ENCODE results near the gene POMGNT1. TPM values are rescaled to one million over a fixed set of nuclear protein-coding genes. Genes with fewer than 3 reads are reported as not detected.

POMGNT1 gene
- total RNA-seq, 2 experiments from 2014 or later: 30.8 to 37.3 TPM

GRCh38 chr1:46173361-46173856, 24.8 kb downstream of the POMGNT1 start:
- POLR2A ChIA-PET: interaction anchor here (0.6 kb wide), 1 partner anchor 407 kb away, joined by 3 read pairs; no protein-coding TSS in a partner anchor
- no TSS peak for BruUV-seq (replicated peaks)
- Histone ChIP-seq H2AFZ (ENCODE audit: low read length) (no peak overlapping the region), H3K4me1 (ENCODE audit: insufficient read depth, low read length, poor library complexity, severe bottlenecking) (peaks cover 43% of the 10 kb centered on the region), H3K4me2 (ENCODE audit: low read length) (0 out of 2 replicates have a peak overlapping the region, but pooled peaks have one; percentile 6), H3K79me2 (ENCODE audit: insufficient read depth, low read depth, low read length) (no peaks in the 10 kb centered on the region), H3K27ac (ENCODE audit: low read depth, low read length, poor library complexity, severe bottlenecking) (no peak overlapping the region), H3K4me3 (ENCODE audit: low read depth, low read length, poor library complexity, severe bottlenecking) (no peak overlapping the region), H3K9me2 (ENCODE audit: insufficient read depth, low read length) (no peaks in the 10 kb centered on the region), H4K20me1 (ENCODE audit: insufficient read depth, low read length) (no peaks in the 10 kb centered on the region), H3K9me3 (ENCODE audit: low read length) (no peaks in the 10 kb centered on the region), H3K36me3 (ENCODE audit: insufficient read depth, low read length) (no peaks in the 10 kb centered on the region)
- DNase-seq (ENCODE audit: low spot score): peak; percentile 41
- intact Hi-C loops (cut with micrococcal nuclease; ENCODE audit: unreplicated experiment): no loop called here
- CTCF ChIA-PET (ENCODE audit: unreplicated experiment): interaction anchor here (1.0 kb wide), 1 partner anchor 131 kb away, joined by 3 read pairs; no protein-coding TSS in a partner anchor
- TF ChIP-seq EZH2phosphoT487 (IDR thresholded peaks at IDR 0.05; ENCODE audit: borderline replicate concordance, low read depth, low read length) (no peak), CTCF (conservative IDR thresholded peaks at IDR 0.05; ENCODE audit: low read length) (peak; percentile 28; the same call in 1 of the 2 replicates)

GRCh38 chr1:46172321-46172720, 25.9 kb downstream of the POMGNT1 start:
- peak overlapping the region; percentile 53; the same call in 1 of the 2 replicates for H3K4me2 ChIP-seq (ENCODE audit: low read length)
- no peaks in the 10 kb centered on the region for H3K36me3 ChIP-seq (ENCODE audit: insufficient read depth, low read length)
- H3K4me3 ChIP-seq (ENCODE audit: low read depth, low read length, poor library complexity, severe bottlenecking): no peak overlapping the region
- DNase-seq (ENCODE audit: low spot score): no peak
- peak overlapping the region; percentile 67; the same call in 1 of the 2 replicates for H2AFZ ChIP-seq (ENCODE audit: low read length)
- no peak overlapping the region for H3K27ac ChIP-seq (ENCODE audit: low read depth, low read length, poor library complexity, severe bottlenecking)
- no peaks in the 10 kb centered on the region for H3K9me2 ChIP-seq (ENCODE audit: insufficient read depth, low read length)
- TF ChIP-seq CTCF (conservative IDR thresholded peaks at IDR 0.05; ENCODE audit: low read length) (no peak), EZH2phosphoT487 (IDR thresholded peaks at IDR 0.05; ENCODE audit: borderline replicate concordance, low read depth, low read length) (no peak)
- ChIA-PET POLR2A (interaction anchor here (1.0 to 1.1 kb wide), 2 partner anchors 13 to 38 kb away, joined by 3 to 4 read pairs; no protein-coding TSS in a partner anchor), CTCF (ENCODE audit: unreplicated experiment) (interaction anchor here (0.6 kb wide), 1 partner anchor 132 kb away, joined by 3 read pairs; no protein-coding TSS in a partner anchor)
- no TSS peak for BruUV-seq (replicated peaks)
- peaks cover 44% of the 10 kb centered on the region for H3K4me1 ChIP-seq (ENCODE audit: insufficient read depth, low read length, poor library complexity, severe bottlenecking)
- H3K79me2 ChIP-seq (ENCODE audit: insufficient read depth, low read depth, low read length): no peaks in the 10 kb centered on the region
- intact Hi-C loops (cut with micrococcal nuclease; ENCODE audit: unreplicated experiment): no loop called here
- no peaks in the 10 kb centered on the region for H3K9me3 ChIP-seq (ENCODE audit: low read length)
- H4K20me1 ChIP-seq (ENCODE audit: insufficient read depth, low read length): no peaks in the 10 kb centered on the region

GRCh38 chr1:46171871-46172270, 26.4 kb downstream of the POMGNT1 start:
- TF ChIP-seq EZH2phosphoT487 (IDR thresholded peaks at IDR 0.05; ENCODE audit: borderline replicate concordance, low read depth, low read length) (no peak), CTCF (conservative IDR thresholded peaks at IDR 0.05; ENCODE audit: low read length) (no peak)
- H2AFZ ChIP-seq (ENCODE audit: low read length): peak overlapping the region; percentile 67; the same call in 1 of the 2 replicates
- no TSS peak for BruUV-seq (replicated peaks)
- no peaks in the 10 kb centered on the region for H3K9me2 ChIP-seq (ENCODE audit: insufficient read depth, low read length)
- intact Hi-C loops (cut with micrococcal nuclease; ENCODE audit: unreplicated experiment): no loop called here
- H3K9me3 ChIP-seq (ENCODE audit: low read length): no peaks in the 10 kb centered on the region
- no peak overlapping the region for H3K4me3 ChIP-seq (ENCODE audit: low read depth, low read length, poor library complexity, severe bottlenecking)
- CTCF ChIA-PET (ENCODE audit: unreplicated experiment): no interaction called here
- peak; percentile 28 for DNase-seq (ENCODE audit: low spot score)
- no peaks in the 10 kb centered on the region for H3K36me3 ChIP-seq (ENCODE audit: insufficient read depth, low read length)
- no peak overlapping the region for H3K27ac ChIP-seq (ENCODE audit: low read depth, low read length, poor library complexity, severe bottlenecking)
- POLR2A ChIA-PET: interaction anchor here (1.0 to 1.1 kb wide), 2 partner anchors 12 to 38 kb away, joined by 3 to 4 read pairs; no protein-coding TSS in a partner anchor
- no peaks in the 10 kb centered on the region for H3K79me2 ChIP-seq (ENCODE audit: insufficient read depth, low read depth, low read length)
- no peaks in the 10 kb centered on the region for H4K20me1 ChIP-seq (ENCODE audit: insufficient read depth, low read length)
- H3K4me1 ChIP-seq (ENCODE audit: insufficient read depth, low read length, poor library complexity, severe bottlenecking): peaks cover 49% of the 10 kb centered on the region
- H3K4me2 ChIP-seq (ENCODE audit: low read length): peak overlapping the region; percentile 53

Measured in OCI-LY7 (cell line).